Small intestine (tissue), 7 donors: ENCODE results near the gene ASPN. TPM values are rescaled to one million over a fixed set of nuclear protein-coding genes. Genes with fewer than 3 reads are reported as not detected.
A peak's percentile ranks its signal among the peaks of the same experiment; 100 is the strongest.

Source experiments
- DNase-seq, 2 donors: peaks; one replicate each; pipeline versions ENCODE4 v3.0.0 to v3.0.0-alpha.2; 2013
- FAIRE-seq: peaks from 2 replicates; lab custom pipeline; 2012; peaks lifted over from hg19 to GRCh38; lab: Jason Lieb, UNC
- H3K27ac ChIP-seq, 3 donors: one replicate each; pipeline ENCODE4 v1.5.1; 2013; ENCODE audit warnings: low read length in 2 of 3, mild to moderate bottlenecking in 2 of 3, control low read depth in 1 of 3, inconsistent platforms in 1 of 3, low read depth in 1 of 3, moderate library complexity in 1 of 3
- H3K27me3 ChIP-seq, 3 donors: one replicate each; pipeline ENCODE4 v1.6.1; 2013; ENCODE audit warnings: low read length in 3 of 3, inconsistent platforms in 1 of 3; ENCODE audit not compliant: control insufficient read depth in 3 of 3, insufficient read depth in 3 of 3
- H3K36me3 ChIP-seq, 3 donors: one replicate each; pipeline ENCODE4 v1.6.1; 2013; ENCODE audit warnings: low read length in 3 of 3, inconsistent platforms in 1 of 3, low read depth in 1 of 3, mild to moderate bottlenecking in 1 of 3, moderate library complexity in 1 of 3; ENCODE audit not compliant: control insufficient read depth in 3 of 3, insufficient read depth in 2 of 3
- H3K4me1 ChIP-seq, 3 donors: one replicate each; pipeline ENCODE4 v1.6.1; 2013; ENCODE audit warnings: low read length in 2 of 3, inconsistent platforms in 1 of 3, low read depth in 1 of 3, mild to moderate bottlenecking in 1 of 3, moderate library complexity in 1 of 3; ENCODE audit not compliant: control insufficient read depth in 3 of 3, insufficient read depth in 2 of 3
- H3K4me3 ChIP-seq, 3 donors: one replicate each; pipeline ENCODE4 v1.5.1; 2013; ENCODE audit warnings: low read length in 3 of 3, control low read depth in 1 of 3, inconsistent platforms in 1 of 3, low read depth in 1 of 3, mild to moderate bottlenecking in 1 of 3, moderate library complexity in 1 of 3
- H3K9me3 ChIP-seq, 2 donors: one replicate each; pipeline ENCODE4 v1.6.1; 2013; ENCODE audit warnings: low read depth in 1 of 2, low read length in 1 of 2; ENCODE audit not compliant: control insufficient read depth in 2 of 2, insufficient read depth in 1 of 2
- WGBS, 3 donors: extraction: QIAGEN DNeasy Blood & Tissue Kit; methylation state at CpG; one replicate each; pipeline ENCODE4 v1.1.7; 2013; 5-methylcytosine and 5-hydroxymethylcytosine counted together
- polyA plus RNA-seq, 4 donors: library from polyadenylated mRNA; stranded (reverse) in 3 of 4; unstranded in 1 of 4; fragments of 200-250 nt in 3 of 4; fragments of 120-200 nt in 1 of 4; gene quantifications; one replicate each; pipeline versions ENCODE4 v1.2.1 to v1.2.3, GENCODE V29; 2013
- donor health status: healthy with polysubstance abuse.
- donor health status: control.
- donor health status: control.
- donor health status: Bipolar disorder and iron deficiency.
- donor health status: healthy.

Gene ASPN
- polyA plus RNA-seq, 4 donors, result 0.22 to 8.9 (median 2.2) TPM

GRCh38 chr9:92478783-92479182, 3.5 kb downstream of the ASPN start:
- peaks cover 0 to 5% (median 0%) of the 10 kb centered on the region in 3 donors for H3K4me1 ChIP-seq
- DNase-seq, result no peak
- no peak overlapping the region for H3K4me3 ChIP-seq
- H3K9me3 ChIP-seq, result no peaks in the 10 kb centered on the region
- H3K36me3 ChIP-seq, result no peaks in the 10 kb centered on the region
- H3K27me3 ChIP-seq, result no peaks in the 10 kb centered on the region
- no peak for FAIRE-seq
- 87 to 97% (median 94%) methylated on average over 7 of the region's 7 CpGs for WGBS, 3 donors
- peak overlapping the region in 2 of 3 donors; percentile 3 to 19 for H3K27ac ChIP-seq

GRCh38 chr9:92476962-92477361, 5.3 kb downstream of the ASPN start:
- H3K4me3 ChIP-seq, result no peak overlapping the region
- WGBS, 3 donors, result 94 to 95% (median 94%) methylated on average over 1 of the region's 1 CpG
- no peak overlapping the region for H3K27ac ChIP-seq
- no peak for DNase-seq
- FAIRE-seq, result no peak
- H3K36me3 ChIP-seq, result no peaks in the 10 kb centered on the region
- H3K4me1 ChIP-seq, result peaks cover 0 to 3% (median 0%) of the 10 kb centered on the region in 3 donors
- no peaks in the 10 kb centered on the region for H3K27me3 ChIP-seq
- H3K9me3 ChIP-seq, result no peaks in the 10 kb centered on the region

GRCh38 chr9:92474587-92474986, 7.7 kb downstream of the ASPN start:
- Histone ChIP-seq H3K36me3 (no peaks in the 10 kb centered on the region), H3K4me3 (no peak overlapping the region), H3K9me3 (no peaks in the 10 kb centered on the region), H3K27me3 (no peaks in the 10 kb centered on the region), H3K4me1 (no peaks in the 10 kb centered on the region), H3K27ac (no peak overlapping the region)
- FAIRE-seq, result no peak
- 92 to 94% (median 93%) methylated on average over 3 of the region's 3 CpGs for WGBS, 3 donors
- DNase-seq, result no peak

DNA sequence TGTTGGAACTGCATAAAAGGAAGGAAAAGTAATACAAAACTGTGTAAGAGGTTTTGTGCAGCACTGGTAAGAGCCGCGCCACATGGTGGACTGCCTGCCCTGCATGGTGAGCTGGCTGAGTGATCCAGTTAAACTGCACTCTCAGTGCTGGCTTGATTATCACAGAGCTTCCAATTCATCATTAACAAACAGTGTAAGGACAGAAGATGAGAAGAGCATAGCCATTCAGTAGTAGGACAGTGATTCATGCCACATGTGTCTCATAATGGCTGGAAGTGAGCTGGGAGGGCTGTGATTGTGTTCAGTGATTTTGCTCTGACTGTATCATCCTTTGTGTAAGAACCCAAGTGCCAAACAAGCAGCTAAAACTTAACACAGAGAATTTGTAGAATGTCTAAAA, 14.1 kb downstream of the ASPN start:
- H3K4me1 ChIP-seq, result no peaks in the 10 kb centered on the region
- FAIRE-seq (no peak), DNase-seq (no peak)
- no peak overlapping the region for H3K27ac ChIP-seq
- no peak overlapping the region for H3K4me3 ChIP-seq
- no peaks in the 10 kb centered on the region for H3K9me3 ChIP-seq
- H3K36me3 ChIP-seq, result no peaks in the 10 kb centered on the region
- no peaks in the 10 kb centered on the region for H3K27me3 ChIP-seq
- WGBS, 3 donors, result 95 to 100% (median 100%) methylated on average over 2 of the region's 2 CpGs

- no peak for DNase-seq
- no peaks in the 10 kb centered on the region for H3K4me1 ChIP-seq
- WGBS, 3 donors, result 86 to 88% (median 87%) methylated on average over 2 of the region's 2 CpGs
- no peak for FAIRE-seq
- H3K9me3 ChIP-seq, result no peaks in the 10 kb centered on the region
- H3K27me3 ChIP-seq, result no peaks in the 10 kb centered on the region
- H3K27ac ChIP-seq, result no peak overlapping the region
- H3K36me3 ChIP-seq, result no peaks in the 10 kb centered on the region
- no peak overlapping the region for H3K4me3 ChIP-seq
Observed at GRCh38 chr9:92467511-92467910, 14.8 kb downstream of the ASPN start.

DNA sequence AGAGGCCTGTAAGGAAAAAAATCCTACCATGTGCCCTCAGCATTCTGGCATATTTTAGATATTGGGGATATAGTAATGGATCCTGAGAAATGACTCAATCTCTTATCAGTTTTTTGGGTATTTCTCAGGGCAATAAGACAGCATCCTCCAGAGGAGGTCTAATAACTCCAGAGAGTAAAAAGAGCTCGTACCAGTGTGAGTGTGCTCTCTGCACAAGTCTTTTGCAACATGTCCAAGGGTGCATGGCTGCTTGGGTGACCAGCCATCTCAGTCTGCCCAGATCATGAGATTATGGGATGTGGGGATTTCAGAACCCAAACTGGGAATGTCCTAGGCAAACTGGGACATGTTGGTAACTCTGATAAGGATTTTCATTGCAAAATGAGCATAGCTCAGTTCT, 15.3 kb downstream of the ASPN start:
- H3K4me1 ChIP-seq, result no peaks in the 10 kb centered on the region
- DNase-seq (no peak), FAIRE-seq (no peak)
- 95 to 96% (median 96%) methylated on average over 1 of the region's 1 CpG for WGBS, 3 donors
- no peaks in the 10 kb centered on the region for H3K27me3 ChIP-seq
- no peaks in the 10 kb centered on the region for H3K9me3 ChIP-seq
- no peaks in the 10 kb centered on the region for H3K36me3 ChIP-seq
- no peak overlapping the region for H3K4me3 ChIP-seq
- no peak overlapping the region for H3K27ac ChIP-seq

DNA sequence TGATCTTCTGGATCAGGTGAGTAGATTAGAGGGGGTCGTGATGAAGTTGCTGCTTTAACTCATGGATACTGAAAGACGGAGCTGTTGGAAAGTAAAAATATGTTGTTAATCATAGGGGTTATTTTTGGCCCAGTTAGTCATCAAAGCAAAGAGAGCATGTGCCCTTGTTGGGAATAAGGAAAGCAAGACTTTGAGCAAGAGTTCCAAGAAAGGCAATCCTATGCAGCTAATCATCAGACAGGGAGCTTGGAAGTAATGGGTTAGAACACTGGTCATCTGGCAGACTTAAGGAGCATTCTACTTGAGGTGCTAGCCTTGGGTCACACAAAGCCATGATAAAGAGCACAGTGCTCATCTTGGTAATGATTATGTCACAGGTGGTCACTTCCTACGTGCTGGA, 18.3 kb downstream of the ASPN start:
- FAIRE-seq, result no peak
- WGBS, 3 donors, result 61 to 70% (median 68%) methylated on average over 3 of the region's 3 CpGs
- H3K27me3 ChIP-seq, result no peaks in the 10 kb centered on the region
- DNase-seq, result no peak
- H3K9me3 ChIP-seq, result no peaks in the 10 kb centered on the region
- H3K4me1 ChIP-seq, result no peaks in the 10 kb centered on the region
- H3K4me3 ChIP-seq, result no peak overlapping the region
- no peaks in the 10 kb centered on the region for H3K36me3 ChIP-seq
- peak overlapping the region in 1 of 3 donors; percentile 72 for H3K27ac ChIP-seq

DNA sequence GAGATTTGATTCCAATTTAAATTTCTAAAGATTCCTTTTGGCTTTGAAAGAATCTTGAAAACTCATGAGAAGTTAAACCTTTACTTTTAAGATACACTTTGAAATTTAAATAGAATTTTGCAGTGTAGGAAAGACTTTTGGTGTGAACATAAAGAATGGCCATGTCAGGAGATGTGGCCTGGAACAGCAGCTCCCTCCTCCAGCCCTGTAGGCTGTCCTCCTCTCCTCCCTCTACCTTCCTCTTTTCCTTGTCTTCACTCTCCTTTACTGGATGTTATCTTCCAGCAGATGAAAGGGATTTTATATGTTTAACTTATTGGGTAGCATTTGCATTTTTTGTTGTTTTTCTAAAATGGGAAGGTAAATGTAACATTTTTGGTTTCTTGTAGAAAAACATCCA, 18.9 kb downstream of the ASPN start:
- DNase-seq (no peak), FAIRE-seq (no peak)
- Histone ChIP-seq H3K4me3 (no peak overlapping the region), H3K9me3 (no peaks in the 10 kb centered on the region), H3K4me1 (no peaks in the 10 kb centered on the region), H3K27ac (no peak overlapping the region), H3K27me3 (no peaks in the 10 kb centered on the region), H3K36me3 (no peaks in the 10 kb centered on the region)

GRCh38 chr9:92457576-92457975, 24.7 kb downstream of the ASPN start:
- no peaks in the 10 kb centered on the region for H3K36me3 ChIP-seq
- no peak for FAIRE-seq
- no peaks in the 10 kb centered on the region for H3K27me3 ChIP-seq
- H3K4me1 ChIP-seq, result no peaks in the 10 kb centered on the region
- H3K9me3 ChIP-seq, result no peaks in the 10 kb centered on the region
- H3K27ac ChIP-seq, result no peak overlapping the region
- DNase-seq, result no peak
- H3K4me3 ChIP-seq, result no peak overlapping the region
- WGBS, 3 donors, result 96 to 99% (median 96%) methylated on average over 4 of the region's 4 CpGs
